GM19023 (cell line): ENCODE results near the gene FRG1.
"Not testable (repeated sequence)": the region's sequence is repeated elsewhere in the genome, so short reads cannot be mapped to it uniquely, and the experiment has no call there.

ENCODE experiments used
- ATAC-seq: cut with Tn5 transposase; IDR thresholded peaks from one replicate; pipeline ENCODE4 v1.9.1; 2021; ENCODE audit warnings: mild to moderate bottlenecking, moderate library complexity; ENCODE audit not compliant: unreplicated experiment

Gene FRG1

GRCh38 chr4:189984661-189985060 lies 44.0 kb downstream of the FRG1 start:
- not testable (repeated sequence) for ATAC-seq

DNA sequence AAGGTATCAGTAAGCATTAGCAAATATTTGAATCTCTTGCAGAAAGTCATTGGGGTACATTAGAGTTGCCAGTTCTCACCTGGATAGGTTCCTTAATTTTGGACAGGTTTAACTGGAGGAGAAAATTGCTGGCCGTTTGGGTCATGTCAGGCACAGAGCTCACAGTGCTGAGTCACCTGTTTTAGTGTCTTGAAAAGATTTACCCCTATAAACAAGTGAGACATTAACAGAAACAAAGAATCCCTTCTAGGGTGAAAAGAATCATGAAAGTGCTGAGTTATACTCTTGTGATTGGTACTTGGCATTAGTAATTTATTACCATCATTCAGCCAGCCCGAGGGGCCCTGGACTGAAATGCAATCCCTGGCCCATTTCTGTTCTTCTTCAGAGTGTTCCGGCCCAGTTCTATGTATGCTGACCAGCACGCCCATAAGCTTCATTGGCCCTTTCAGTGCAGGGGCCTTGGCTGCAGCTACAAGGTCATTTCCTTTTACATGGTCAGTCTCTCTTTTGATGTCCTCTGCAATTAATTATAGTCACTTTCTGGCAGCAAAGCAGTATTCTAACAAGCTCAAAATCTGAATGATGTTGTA lies 45.1 kb downstream of the FRG1 start:
- ATAC-seq = not testable (repeated sequence)

DNA sequence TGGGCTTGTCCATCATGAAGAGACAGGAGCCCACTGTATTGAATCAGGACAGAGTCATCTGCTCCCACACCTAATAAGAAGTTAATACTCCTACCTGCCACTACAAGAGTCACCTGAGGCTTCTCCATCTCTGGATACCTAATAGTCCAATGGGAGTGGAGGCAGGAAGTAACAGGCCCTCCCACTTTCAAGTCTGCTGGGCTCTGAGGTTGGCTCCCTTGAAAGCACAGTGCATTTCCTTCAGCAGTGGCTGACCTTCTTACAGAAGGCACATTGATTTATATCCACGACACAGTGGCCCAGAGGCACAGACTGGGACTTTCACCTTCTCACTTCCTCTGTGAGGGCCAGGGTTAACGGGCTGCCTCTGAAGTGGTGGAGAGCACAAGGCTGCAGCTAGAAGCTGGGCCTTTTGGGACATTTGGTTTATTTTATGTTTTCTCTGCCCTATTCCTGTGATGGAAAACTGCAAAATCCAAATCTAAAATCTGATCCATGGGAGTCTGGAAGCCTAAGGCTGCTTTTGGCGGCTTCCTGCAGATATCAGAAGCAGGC lies 48.3 kb downstream of the FRG1 start:
- ATAC-seq = no peak

DNA sequence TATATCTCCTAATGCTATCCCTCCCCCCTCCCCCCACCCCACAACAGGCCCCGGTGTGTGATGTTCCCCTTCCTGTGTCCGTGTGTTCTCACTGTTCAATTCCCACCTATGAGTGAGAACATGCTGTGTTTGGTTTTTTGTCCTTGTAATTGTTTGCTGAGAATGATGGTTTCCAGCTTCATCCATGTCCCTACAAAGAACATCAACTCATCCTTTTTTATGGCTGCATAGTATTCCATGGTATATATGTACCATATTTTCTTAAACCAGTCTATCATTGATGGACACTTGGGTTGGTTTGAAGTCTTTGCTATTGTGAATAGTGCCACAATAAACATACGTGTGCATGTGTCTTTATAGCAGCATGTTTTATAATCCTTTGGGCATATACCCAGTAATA lies 49.3 kb downstream of the FRG1 start:
- not testable (repeated sequence) for ATAC-seq
